H7 (cell line): Measurements from ENCODE around the gene ADAP1. TPM values are rescaled to one million over a fixed set of nuclear protein-coding genes. Genes with fewer than 3 reads are reported as not detected.

Source experiments
- DNase-seq: peaks from one replicate; pipeline ENCODE4 v3.0.0; 2012
- H3K27me3 ChIP-seq: 2 replicates; pipeline ENCODE4 v1.6.0; 2011; ENCODE audit warnings: mild to moderate bottlenecking, low read length; ENCODE audit not compliant: control insufficient read depth, insufficient read depth
- H3K36me3 ChIP-seq: replicated peaks from 2 replicates; pipeline ENCODE4 v1.5.1; 2011; ENCODE audit warnings: low read length; ENCODE audit not compliant: control insufficient read depth, insufficient read depth
- H3K4me3 ChIP-seq: 2 replicates; pipeline ENCODE4 v1.5.1; 2011; ENCODE audit warnings: low read depth, mild to moderate bottlenecking, control low read depth, low read length, moderate library complexity; ENCODE audit not compliant: insufficient read depth
- total RNA-seq: library from RNA; depleted of rRNA; stranded (reverse); fragments of >200 nt; shearing (Covaris generic); gene quantifications from 2 replicates; pipeline ENCODE4 v1.2.3, GENCODE V29; 2014; rRNA removed

The ADAP1 gene
- total RNA-seq, 1 experiment from 2014 or later, result 5.0 TPM

DNA sequence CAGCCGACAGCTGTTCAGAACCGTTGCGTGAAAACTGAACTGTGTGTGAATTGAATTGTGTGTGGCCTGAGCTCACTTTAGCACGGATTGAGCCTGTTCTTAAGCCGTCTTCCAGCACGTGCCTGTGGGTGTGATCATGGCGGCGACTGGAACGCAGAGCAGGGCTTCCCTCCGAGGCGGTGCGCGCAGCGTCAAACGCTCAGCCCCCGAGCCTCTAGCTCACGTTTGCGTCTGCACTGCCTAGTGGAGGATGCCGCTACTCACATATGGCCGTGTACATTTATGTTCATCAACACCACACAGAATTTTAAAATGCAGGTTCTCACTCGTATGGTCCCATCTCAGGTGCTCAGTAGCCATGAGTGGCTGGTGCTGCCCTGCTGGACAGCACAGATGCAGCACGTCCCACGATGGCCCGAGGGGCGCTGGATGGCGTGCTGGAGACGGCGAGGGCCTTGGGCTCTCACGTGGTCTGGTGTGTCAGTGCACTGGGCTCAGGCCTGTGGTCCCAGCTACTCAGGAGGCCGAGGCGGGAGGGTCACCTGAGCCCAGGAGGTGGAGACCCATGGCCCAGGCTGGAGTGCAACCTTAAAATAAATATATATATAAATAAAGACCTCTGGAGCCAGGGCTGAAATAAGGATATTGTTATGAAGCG lies 100.2 kb downstream of the ADAP1 start:
- Histone ChIP-seq H3K27me3 (no peaks in the 10 kb centered on the region), H3K4me3 (no peak overlapping the region), H3K36me3 (peaks cover 47% of the 10 kb centered on the region)
- DNase-seq, result no peak

GRCh38 chr7:853366-854117 lies 100.9 kb downstream of the ADAP1 start:
- no peaks in the 10 kb centered on the region for H3K27me3 ChIP-seq
- H3K36me3 ChIP-seq, result peaks cover 46% of the 10 kb centered on the region
- DNase-seq, result no peak
- no peak overlapping the region for H3K4me3 ChIP-seq

DNA sequence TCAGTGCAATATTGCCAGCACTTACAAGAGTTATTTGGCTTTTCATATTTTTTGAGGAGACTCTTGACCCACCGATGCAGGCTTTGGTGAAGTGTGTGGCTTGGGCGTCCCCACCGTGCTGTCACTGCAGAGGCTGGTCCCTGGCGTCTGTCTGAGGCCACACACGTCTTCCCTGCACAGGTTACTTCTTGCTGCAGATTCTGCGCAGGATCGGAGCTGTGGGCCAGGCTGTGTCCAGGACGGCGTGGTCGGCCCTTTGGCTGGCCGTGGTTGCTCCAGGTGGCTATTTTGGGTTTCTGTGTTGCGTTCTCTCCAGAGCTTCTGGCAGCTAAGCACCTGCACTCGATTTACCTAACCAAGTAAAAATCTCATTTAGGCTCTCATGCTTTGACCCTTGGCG lies 103.3 kb downstream of the ADAP1 start:
- no peaks in the 10 kb centered on the region for H3K27me3 ChIP-seq
- H3K36me3 ChIP-seq, result peaks cover 36% of the 10 kb centered on the region
- no peak overlapping the region for H3K4me3 ChIP-seq
- DNase-seq, result no peak

DNA sequence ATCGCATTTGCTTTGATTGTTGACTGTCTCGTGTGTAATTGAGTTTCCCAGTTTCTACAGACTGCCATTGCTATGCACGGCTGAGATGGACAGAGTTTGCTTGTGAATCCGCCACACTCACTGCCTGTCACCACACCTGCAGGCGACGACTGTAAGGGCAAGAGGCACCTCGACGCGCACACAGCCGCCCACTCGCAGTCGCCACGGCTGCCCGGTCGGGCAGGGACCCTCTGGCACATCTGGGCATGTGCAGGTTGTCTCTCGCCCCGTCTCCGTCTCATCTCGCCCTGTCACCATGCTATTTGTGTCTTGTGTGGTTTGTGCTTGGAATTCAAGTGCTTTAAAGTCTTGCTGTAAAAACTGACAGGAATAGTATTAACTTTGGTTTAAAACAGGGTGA lies 104.7 kb downstream of the ADAP1 start:
- Histone ChIP-seq H3K36me3 (peaks cover 34% of the 10 kb centered on the region), H3K27me3 (no peaks in the 10 kb centered on the region), H3K4me3 (no peak overlapping the region)
- DNase-seq, result no peak

DNA sequence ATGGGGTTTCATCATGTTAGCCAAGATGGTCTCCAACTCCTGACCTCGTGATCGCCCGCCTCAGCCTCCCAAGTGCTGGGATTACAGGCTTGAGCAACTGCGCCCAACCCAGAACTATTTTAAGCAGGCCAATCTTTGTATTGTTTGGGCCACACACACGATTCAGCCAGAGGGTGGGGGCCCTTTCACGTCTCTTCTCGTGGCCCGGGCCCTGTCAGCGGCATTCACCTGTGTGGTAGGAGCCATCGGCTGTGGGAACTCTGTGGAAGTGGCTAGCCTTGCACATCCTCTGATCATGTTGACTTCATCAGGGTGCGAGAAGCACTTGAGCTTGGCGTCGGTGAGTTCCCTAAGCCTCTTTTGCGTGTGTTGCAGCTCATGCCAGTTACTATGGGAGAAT lies 105.3 kb downstream of the ADAP1 start:
- H3K27me3 ChIP-seq, result no peaks in the 10 kb centered on the region
- no peak overlapping the region for H3K4me3 ChIP-seq
- H3K36me3 ChIP-seq, result peaks cover 33% of the 10 kb centered on the region
- no peak for DNase-seq

Other genes with a start within 250 kb of the ADAP1 start
- 82.5 and 101 TPM in 2 replicates for gene DNAAF5, start 228.0 kb downstream of the ADAP1 start, total RNA-seq
- 32.4 and 32.8 TPM in 2 replicates for gene PRKAR1B, start 227.4 kb downstream of the ADAP1 start, total RNA-seq
- 60.5 and 82.1 TPM in 2 replicates for gene SUN1, start 122.2 kb downstream of the ADAP1 start, total RNA-seq
- 50.8 and 61.9 TPM in 2 replicates for gene GET4, start 78.1 kb downstream of the ADAP1 start, total RNA-seq
- 8.4 and 12.9 TPM in 2 replicates for gene COX19, start 20.9 kb upstream of the ADAP1 start, total RNA-seq
- gene CYP2W1, start 28.5 kb upstream of the ADAP1 start, total RNA-seq, result not detected in 2 replicates
- 0.07 and 0.87 TPM in 2 replicates for gene GPR146, start 89.9 kb upstream of the ADAP1 start, total RNA-seq
- 0.14 and 0.63 TPM in 2 replicates for gene GPER1, start 133.4 kb upstream of the ADAP1 start, total RNA-seq
- 5.3 and 9.2 TPM in 2 replicates for gene ZFAND2A, start 205.5 kb upstream of the ADAP1 start, total RNA-seq